RWPE1 (cell line): ENCODE measurements around the gene NR6A1.

Source experiments
- CTCF ChIA-PET: fragments of 350-600 bp; sonication (Branson Sonifier 250); formaldehyde crosslinking; extraction: SDS; loops from one replicate; lab custom pipeline; 2021; lab: Yijun Ruan, JAX
- POLR2A ChIA-PET: fragments of 400-600 bp; formaldehyde crosslinking; extraction: SDS; loops from one replicate; lab custom pipeline; 2020; ENCODE audit warnings: antibody characterized with exemption; ENCODE audit not compliant: low non-redundant PET; lab: Yijun Ruan, JAX
- DNase-seq: peaks from one replicate; pipeline ENCODE4 v3.0.0; 2012; ENCODE audit warnings: low spot score
- H3K27ac ChIP-seq: fragments of 450-650 bp; 2 replicates; pipeline ENCODE4 v1.5.1; 2017
- TF ChIP-seq, protein P1 (sequence below): fragments of 450-650 bp; conservative IDR thresholded peaks from 2 replicates; pipeline ENCODE4 v1.5.1; 2017; ENCODE audit warnings: low read depth, mild to moderate bottlenecking

The NR6A1 gene

DNA sequence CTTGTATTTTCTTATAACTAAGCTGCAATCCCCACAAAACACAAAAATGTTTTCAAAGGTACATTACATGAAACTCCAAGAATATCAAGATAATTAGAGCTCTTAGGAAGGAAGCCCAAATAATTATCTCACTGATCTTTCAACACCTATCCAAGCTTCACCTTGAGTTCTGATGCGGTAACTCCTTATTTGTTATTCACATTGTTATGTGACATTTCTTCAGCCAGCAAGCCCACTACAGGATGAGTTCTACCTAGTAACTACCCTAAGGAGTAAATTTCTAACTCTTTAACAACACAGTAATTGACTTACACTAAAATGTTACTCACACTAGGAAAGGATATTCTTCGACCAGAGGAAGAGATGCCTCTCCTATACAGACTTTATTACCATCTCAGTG is 9.9 kb downstream of the NR6A1 start:
- H3K27ac ChIP-seq: no peak overlapping the region
- no peak for DNase-seq
- POLR2A ChIA-PET: no interaction called here
- TF ChIP-seq, protein P1, sequence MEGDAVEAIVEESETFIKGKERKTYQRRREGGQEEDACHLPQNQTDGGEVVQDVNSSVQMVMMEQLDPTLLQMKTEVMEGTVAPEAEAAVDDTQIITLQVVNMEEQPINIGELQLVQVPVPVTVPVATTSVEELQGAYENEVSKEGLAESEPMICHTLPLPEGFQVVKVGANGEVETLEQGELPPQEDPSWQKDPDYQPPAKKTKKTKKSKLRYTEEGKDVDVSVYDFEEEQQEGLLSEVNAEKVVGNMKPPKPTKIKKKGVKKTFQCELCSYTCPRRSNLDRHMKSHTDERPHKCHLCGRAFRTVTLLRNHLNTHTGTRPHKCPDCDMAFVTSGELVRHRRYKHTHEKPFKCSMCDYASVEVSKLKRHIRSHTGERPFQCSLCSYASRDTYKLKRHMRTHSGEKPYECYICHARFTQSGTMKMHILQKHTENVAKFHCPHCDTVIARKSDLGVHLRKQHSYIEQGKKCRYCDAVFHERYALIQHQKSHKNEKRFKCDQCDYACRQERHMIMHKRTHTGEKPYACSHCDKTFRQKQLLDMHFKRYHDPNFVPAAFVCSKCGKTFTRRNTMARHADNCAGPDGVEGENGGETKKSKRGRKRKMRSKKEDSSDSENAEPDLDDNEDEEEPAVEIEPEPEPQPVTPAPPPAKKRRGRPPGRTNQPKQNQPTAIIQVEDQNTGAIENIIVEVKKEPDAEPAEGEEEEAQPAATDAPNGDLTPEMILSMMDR: no peak
- CTCF ChIA-PET: no interaction called here

DNA sequence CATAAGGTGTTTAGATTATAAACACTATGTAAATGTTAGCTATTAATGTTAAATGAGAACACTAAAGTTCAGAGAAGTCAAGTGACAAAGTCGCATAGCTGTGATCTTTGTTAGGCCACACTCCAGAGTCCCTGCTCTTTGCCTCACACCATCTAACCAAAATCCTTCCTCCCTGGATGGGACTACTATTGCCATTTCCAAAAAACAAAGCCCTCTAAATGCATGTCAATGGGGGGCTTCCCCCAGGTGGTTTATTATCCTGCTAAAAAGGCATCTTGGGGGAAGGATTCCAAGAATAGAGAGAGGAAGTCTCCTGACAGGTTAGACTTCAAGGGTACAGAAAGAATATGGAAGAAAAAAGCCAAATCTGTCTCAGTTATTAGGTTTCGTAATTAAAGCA is 10.4 kb downstream of the NR6A1 start:
- TF ChIP-seq, protein P1: no peak
- no peak for DNase-seq
- H3K27ac ChIP-seq: no peak overlapping the region
- CTCF ChIA-PET: no interaction called here
- POLR2A ChIA-PET: no interaction called here

DNA sequence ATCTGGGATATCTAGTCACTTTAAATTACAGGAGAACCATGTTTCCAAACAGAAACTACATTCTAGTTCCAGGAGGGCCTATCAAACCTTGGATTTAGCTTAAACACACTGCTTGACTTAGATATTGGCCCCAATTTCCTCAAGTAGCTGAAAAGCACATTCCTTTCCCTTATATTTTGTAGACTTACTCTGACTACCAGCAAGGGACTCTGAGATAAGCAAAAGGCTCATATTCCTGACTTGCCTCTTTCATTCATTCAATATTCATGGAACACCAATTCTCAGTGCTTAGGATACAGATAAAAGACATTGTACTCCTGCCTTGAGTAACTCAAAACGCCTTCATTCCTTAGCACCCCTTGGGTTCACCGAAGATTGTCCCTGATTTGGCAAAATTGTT is 11.8 kb downstream of the NR6A1 start:
- POLR2A ChIA-PET: no interaction called here
- H3K27ac ChIP-seq: no peak overlapping the region
- DNase-seq: no peak
- CTCF ChIA-PET: interaction anchor here (0.6 to 0.8 kb wide), 2 partner anchors 48 to 137 kb away, joined by 3 to 4 read pairs; no protein-coding TSS in a partner anchor
- TF ChIP-seq, protein P1: no peak

DNA sequence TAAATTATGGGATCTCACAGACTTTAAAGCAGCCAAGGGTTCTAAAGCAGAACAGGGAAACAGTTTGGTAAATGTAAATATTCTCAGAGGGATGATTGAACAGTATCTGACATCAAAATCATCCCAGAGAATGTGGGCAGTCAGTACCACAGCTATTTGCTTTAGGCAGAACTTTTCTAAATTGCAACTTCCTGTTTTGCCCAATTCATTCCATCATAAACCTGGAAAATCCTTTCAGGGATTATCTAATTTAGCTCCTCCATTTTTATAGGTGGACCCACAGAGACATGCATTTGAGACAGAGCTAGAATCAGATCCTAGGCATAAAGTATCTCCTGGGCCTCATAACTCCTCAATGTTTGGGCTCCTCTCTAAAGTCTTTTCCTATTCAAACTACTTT is 12.4 kb downstream of the NR6A1 start:
- CTCF ChIA-PET: interaction anchor here (0.6 to 1.2 kb wide), 3 partner anchors 11 to 136 kb away, joined by 3 read pairs; partner anchors contain the start of gene WDR38
- no peak overlapping the region for H3K27ac ChIP-seq
- no peak for DNase-seq
- POLR2A ChIA-PET: interaction anchor here (0.6 kb wide), 1 partner anchor 708 kb away, joined by 3 read pairs; no protein-coding TSS in a partner anchor
- TF ChIP-seq, protein P1: no peak

DNA sequence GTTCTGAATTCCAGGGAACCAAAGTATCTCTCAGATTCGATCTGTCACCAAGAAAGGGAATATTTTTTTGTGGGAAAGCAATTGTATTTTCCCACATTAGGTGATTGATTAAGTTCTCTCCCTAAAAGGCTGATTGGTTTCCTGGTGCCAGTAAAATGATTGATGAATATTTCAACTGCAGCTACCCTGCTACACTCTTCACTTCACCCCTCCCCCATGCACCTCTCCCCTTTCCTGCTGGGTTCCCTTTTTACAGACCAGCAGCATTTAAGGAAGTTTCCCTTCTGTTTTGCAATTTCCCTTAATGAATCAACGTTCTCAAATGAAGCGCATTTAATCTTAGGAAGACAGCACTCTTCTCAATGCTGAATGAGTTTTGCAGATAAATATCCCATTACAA is 13.1 kb downstream of the NR6A1 start:
- H3K27ac ChIP-seq: no peak overlapping the region
- TF ChIP-seq, protein P1: no peak
- ChIA-PET POLR2A (interaction anchor here (0.6 kb wide), 1 partner anchor 707 kb away, joined by 3 read pairs; no protein-coding TSS in a partner anchor), CTCF (interaction anchor here (0.6 to 1.2 kb wide), 2 partner anchors 11 to 95 kb away, joined by 3 read pairs; partner anchors contain the start of gene WDR38)
- no peak for DNase-seq

DNA sequence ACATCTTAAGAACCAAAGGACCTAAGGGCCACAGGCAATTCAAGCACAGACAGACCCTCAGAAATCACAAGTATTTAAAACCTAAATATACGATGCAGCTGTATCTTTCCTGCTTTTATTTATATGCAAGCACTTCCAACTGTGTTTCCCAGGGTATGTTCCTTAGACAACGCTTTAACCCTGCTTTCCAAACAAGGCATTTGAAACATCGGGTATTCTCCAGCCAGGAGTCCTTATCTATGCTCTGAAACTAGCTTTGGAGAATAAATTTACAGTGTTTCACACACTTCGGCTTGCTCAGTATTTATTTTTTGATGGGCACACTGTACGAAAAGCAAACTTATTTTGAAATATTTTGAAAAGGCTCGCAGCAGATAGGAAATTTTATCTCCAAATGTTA is 13.5 kb downstream of the NR6A1 start:
- CTCF ChIA-PET: interaction anchor here (0.6 to 1.2 kb wide), 3 partner anchors 19 to 95 kb away, joined by 3 to 5 read pairs (median 3); partner anchors contain the start of gene WDR38
- DNase-seq: no peak
- POLR2A ChIA-PET: no interaction called here
- TF ChIP-seq, protein P1: no peak
- no peak overlapping the region for H3K27ac ChIP-seq
